ENCODE measurements around the gene TTC9C. TPM values are rescaled to one million over a fixed set of nuclear protein-coding genes. Genes with fewer than 3 reads are reported as not detected.
"Not testable (repeated sequence)": the region's sequence is repeated elsewhere in the genome, so short reads cannot be mapped to it uniquely, and the experiment has no call there.

TTC9C gene
- total RNA-seq, 4 donors from 2014 or later: 16.3 to 42.3 (median 31.7) TPM

DNA sequence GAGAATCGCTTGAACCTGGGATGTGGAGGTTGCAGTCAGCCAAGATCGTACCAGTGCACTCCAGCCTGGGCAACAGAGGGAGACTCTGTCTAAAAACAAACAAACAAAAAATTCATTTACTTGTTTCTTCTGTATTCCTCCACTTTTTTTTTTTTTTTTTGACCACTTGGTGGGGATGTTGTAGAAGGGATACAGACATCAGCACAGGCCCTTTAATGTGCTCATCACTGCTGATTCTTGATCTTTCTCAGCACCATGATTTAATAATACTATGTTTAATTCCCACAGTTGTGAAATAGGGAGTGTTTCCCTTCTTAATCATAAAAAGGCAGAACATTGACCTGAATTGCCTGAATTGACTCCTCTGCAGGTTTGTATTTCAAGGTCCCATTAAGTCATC lies 4.5 kb downstream of the TTC9C start:
- H3K27me3 ChIP-seq: no peaks in the 10 kb centered on the region
- no peaks in the 10 kb centered on the region for H3K9me3 ChIP-seq
- no peak overlapping the region for H3K27ac ChIP-seq
- 62% methylated on average over 2 of the region's 2 CpGs for WGBS
- TF ChIP-seq EP300 (IDR thresholded peaks at IDR 0.05): no peak
- no peak for TF ChIP-seq POLR2AphosphoS5 (IDR thresholded peaks at IDR 0.05)
- no peak for TF ChIP-seq POLR2A (IDR thresholded peaks at IDR 0.05)
- TF ChIP-seq, protein P1, sequence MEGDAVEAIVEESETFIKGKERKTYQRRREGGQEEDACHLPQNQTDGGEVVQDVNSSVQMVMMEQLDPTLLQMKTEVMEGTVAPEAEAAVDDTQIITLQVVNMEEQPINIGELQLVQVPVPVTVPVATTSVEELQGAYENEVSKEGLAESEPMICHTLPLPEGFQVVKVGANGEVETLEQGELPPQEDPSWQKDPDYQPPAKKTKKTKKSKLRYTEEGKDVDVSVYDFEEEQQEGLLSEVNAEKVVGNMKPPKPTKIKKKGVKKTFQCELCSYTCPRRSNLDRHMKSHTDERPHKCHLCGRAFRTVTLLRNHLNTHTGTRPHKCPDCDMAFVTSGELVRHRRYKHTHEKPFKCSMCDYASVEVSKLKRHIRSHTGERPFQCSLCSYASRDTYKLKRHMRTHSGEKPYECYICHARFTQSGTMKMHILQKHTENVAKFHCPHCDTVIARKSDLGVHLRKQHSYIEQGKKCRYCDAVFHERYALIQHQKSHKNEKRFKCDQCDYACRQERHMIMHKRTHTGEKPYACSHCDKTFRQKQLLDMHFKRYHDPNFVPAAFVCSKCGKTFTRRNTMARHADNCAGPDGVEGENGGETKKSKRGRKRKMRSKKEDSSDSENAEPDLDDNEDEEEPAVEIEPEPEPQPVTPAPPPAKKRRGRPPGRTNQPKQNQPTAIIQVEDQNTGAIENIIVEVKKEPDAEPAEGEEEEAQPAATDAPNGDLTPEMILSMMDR (IDR thresholded peaks at IDR 0.05): no peak
- no peak overlapping the region for H3K4me3 ChIP-seq
- DNase-seq (ENCODE audit: low spot score in 2 of 2): no peak
- peaks cover 39% of the 10 kb centered on the region for H3K36me3 ChIP-seq
- peaks cover 26% of the 10 kb centered on the region for H3K4me1 ChIP-seq

DNA sequence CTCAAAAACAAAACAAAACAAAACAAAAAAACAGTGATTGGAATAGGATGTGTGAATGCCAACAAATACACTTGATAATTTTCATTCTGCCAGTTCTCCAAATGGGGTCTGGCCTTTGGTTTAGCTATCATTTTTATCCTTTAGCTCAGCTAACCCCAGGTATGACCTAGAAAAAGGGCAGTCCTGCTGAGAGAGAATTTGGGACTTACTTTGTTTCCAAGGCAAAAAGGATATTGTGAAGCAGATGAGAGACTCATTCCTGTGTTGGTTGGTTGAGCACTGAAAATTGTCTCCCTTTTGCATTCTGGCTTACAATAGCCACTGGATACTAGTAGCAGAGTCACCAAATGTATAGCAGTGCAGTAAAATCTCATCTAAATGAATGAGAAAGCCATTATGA lies 8.9 kb downstream of the TTC9C start:
- Histone ChIP-seq H3K27ac (no peak overlapping the region), H3K27me3 (no peaks in the 10 kb centered on the region), H3K4me3 (no peak overlapping the region), H3K4me1 (peaks cover 2% of the 10 kb centered on the region), H3K36me3 (peaks cover 72% of the 10 kb centered on the region), H3K9me3 (no peaks in the 10 kb centered on the region)
- no peak for DNase-seq (ENCODE audit: low spot score in 2 of 2)
- no peak for TF ChIP-seq EP300 (IDR thresholded peaks at IDR 0.05)

DNA sequence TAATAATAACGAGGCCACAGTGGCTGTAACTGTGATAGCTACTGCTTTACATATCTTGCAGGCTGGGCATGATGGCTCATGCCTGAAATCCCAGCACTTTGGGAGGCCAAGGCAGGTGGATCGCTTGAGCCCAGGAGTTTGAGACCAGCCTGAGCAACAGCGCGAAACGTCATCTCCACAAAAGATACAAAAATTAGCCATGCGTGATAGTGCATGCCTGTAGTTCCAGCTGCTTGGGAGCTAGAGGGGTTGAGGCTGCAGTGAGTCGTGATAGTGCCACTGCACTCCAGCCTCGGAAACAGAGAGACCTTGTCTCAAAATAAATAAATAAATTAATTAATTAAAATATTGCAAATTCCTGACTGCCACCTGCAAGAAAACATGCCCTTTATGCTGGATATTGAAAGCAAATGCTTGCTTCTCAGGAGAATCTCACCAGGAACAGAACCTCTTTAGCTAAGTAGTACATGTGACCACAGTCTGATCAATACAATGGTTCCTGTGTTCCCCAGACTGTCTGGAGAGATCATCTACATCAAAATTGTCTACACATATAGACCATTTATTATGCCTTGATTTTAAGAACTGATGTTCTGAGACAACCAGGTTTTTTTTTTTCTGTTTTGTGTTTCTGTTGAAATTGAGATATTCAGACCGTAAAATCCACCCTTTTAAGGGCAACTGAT lies 19.3 kb downstream of the TTC9C start:
- Histone ChIP-seq H3K4me3 (no peak overlapping the region), H3K4me1 (peaks cover 30% of the 10 kb centered on the region), H3K27me3 (no peaks in the 10 kb centered on the region), H3K36me3 (peaks cover 14% of the 10 kb centered on the region), H3K27ac (peak overlapping the region; percentile 39), H3K9me3 (no peaks in the 10 kb centered on the region)
- no peak for TF ChIP-seq EP300 (IDR thresholded peaks at IDR 0.05)
- TF ChIP-seq POLR2A (IDR thresholded peaks at IDR 0.05): no peak
- TF ChIP-seq POLR2AphosphoS5 (IDR thresholded peaks at IDR 0.05): no peak
- TF ChIP-seq, protein P1 (IDR thresholded peaks at IDR 0.05): no peak
- WGBS: 61% methylated on average over 9 of the region's 9 CpGs
- no peak for DNase-seq (ENCODE audit: low spot score in 2 of 2)

DNA sequence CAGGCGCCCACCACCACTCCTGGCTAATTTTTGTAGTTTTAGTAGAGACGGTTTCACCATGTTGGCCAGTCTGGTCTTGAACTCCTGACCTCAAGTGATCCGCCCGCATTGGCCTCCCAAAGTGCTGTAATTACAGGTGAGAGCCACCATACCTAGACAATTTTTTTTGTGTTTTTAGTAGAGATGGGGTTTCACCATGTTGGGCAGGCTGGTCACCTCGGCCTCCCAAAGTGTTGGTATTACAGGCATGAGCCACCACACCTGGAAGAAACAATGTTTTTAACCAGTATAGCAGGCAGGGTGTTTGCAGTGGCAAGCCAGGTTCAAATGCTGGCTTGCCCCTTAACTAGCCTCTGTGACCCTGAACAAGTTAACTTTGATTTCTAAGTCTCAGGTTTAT lies 21.6 kb downstream of the TTC9C start:
- H3K36me3 ChIP-seq: peaks cover 14% of the 10 kb centered on the region
- not testable (repeated sequence) for H3K27ac ChIP-seq; H3K27me3 ChIP-seq; DNase-seq (ENCODE audit: low spot score in 2 of 2); H3K4me3 ChIP-seq; H3K9me3 ChIP-seq
- peaks cover 46% of the 10 kb centered on the region for H3K4me1 ChIP-seq
- 94% methylated on average over 5 of the region's 5 CpGs for WGBS

DNA sequence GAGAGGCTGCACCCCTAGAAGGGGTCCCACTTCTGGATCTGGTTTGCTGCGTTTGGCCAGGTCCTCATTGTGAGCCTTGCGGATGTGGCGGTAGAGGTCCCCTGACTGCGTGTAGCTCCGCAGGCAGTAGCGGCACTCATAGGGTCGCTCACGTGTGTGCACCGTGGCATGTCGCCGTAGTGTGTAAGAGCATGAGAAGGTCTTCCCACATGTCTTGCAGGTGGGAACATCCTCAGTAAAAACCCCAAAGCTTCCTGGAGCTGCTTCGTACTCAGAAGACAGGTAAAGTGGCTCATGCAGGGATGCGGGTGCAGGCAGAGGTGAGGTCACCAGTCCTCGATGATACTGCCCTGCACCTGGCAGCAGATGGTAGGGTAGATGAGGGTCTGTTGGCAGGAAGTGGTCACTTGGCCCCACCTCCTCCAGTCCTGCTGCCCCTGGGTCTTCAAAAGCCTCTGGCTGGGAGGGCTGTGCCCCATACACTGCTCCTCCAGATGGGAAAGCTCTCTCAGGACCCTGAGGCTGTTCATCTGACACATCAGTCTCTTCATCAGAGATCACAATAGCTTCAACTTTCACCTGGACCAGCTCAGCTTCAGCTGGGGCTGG lies 24.0 kb downstream of the TTC9C start:
- TF ChIP-seq POLR2AphosphoS5 (IDR thresholded peaks at IDR 0.05): no peak
- no peak for TF ChIP-seq EP300 (IDR thresholded peaks at IDR 0.05)
- TF ChIP-seq, protein P1 (IDR thresholded peaks at IDR 0.05): no peak
- TF ChIP-seq POLR2A (IDR thresholded peaks at IDR 0.05): no peak
- Histone ChIP-seq H3K27me3 (no peaks in the 10 kb centered on the region), H3K9me3 (no peaks in the 10 kb centered on the region), H3K4me3 (no peak overlapping the region), H3K4me1 (peaks cover 46% of the 10 kb centered on the region), H3K27ac (no peak overlapping the region), H3K36me3 (peaks cover 14% of the 10 kb centered on the region)
- no peak for DNase-seq (ENCODE audit: low spot score in 2 of 2)
- 100% methylated on average over 4 of the region's 14 CpGs for WGBS

DNA sequence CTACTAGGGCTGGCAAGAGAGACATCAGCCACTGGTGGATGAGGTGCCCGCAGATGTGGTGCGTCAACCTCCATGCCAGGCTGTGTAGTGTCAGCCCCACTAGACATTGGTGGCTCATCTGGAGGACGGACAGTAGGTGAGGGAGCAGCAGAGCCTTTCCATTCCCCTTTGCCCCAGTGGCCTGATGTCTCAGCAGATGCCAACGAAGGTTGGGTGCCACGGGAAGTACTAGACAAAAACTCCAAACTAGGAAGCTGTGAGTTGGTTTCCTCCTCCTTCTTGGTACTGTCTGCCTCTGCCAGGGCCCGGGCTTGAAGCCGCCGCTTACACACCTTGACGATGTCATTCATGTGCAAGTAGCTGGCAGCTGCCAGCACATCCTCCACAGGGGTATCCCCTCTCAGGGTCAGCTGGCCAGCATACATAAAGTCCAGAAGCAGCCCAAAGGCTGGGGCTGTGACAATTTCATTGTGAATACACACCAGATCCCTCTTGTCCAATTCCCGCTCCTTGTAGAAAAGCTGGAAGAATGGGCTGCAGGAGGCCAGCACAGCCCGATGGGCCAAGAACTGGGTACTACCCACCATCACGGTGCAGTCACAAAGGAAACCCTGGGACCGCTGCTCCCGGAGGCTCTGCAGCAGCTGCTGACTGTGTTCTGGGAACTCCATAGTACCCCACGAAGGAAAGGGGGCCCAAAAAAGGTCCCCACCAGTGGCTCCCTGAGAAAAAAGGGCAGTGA lies 24.9 kb downstream of the TTC9C start:
- H3K27me3 ChIP-seq: no peaks in the 10 kb centered on the region
- peaks cover 38% of the 10 kb centered on the region for H3K4me1 ChIP-seq
- DNase-seq (ENCODE audit: low spot score in 2 of 2): no peak
- no peaks in the 10 kb centered on the region for H3K9me3 ChIP-seq
- TF ChIP-seq POLR2A (IDR thresholded peaks at IDR 0.05) (no peak), EP300 (IDR thresholded peaks at IDR 0.05) (no peak)
- TF ChIP-seq, protein P1 (IDR thresholded peaks at IDR 0.05): no peak
- H3K36me3 ChIP-seq: peaks cover 14% of the 10 kb centered on the region
- H3K27ac ChIP-seq: peak overlapping the region; percentile 96
- peak overlapping the region; percentile 78 for H3K4me3 ChIP-seq
- WGBS: 56% methylated on average over 13 of the region's 15 CpGs

Data from suprapubic skin (tissue), 4 donors.